ENCODE data around the gene SLCO3A1.

DNA sequence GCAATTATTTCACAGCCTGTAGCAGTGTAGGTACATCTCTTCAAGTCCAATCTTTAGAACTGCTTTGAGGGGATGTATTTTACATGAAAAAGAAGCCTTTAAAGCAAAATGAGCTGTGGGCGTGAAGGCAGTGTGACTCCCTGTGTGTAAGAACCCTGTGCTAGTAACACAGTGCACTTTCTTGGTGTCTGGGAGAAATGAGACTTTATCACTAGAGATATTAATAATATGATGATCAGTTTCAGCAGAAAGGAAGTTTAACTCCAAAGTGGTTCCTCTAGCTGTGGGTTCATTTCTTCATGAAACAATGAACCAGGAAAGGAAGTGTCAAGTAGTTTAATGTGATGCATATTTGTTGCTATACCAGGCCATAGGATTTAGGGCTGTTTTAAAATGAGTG lies 41.5 kb downstream of the SLCO3A1 start:
- TF ChIP-seq, protein P1, sequence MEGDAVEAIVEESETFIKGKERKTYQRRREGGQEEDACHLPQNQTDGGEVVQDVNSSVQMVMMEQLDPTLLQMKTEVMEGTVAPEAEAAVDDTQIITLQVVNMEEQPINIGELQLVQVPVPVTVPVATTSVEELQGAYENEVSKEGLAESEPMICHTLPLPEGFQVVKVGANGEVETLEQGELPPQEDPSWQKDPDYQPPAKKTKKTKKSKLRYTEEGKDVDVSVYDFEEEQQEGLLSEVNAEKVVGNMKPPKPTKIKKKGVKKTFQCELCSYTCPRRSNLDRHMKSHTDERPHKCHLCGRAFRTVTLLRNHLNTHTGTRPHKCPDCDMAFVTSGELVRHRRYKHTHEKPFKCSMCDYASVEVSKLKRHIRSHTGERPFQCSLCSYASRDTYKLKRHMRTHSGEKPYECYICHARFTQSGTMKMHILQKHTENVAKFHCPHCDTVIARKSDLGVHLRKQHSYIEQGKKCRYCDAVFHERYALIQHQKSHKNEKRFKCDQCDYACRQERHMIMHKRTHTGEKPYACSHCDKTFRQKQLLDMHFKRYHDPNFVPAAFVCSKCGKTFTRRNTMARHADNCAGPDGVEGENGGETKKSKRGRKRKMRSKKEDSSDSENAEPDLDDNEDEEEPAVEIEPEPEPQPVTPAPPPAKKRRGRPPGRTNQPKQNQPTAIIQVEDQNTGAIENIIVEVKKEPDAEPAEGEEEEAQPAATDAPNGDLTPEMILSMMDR (IDR thresholded peaks at IDR 0.05; ENCODE audit: low read depth, low read length), result no peak
- TF ChIP-seq EZH2phosphoT487 (IDR thresholded peaks at IDR 0.05; ENCODE audit: low read depth), result no peak
